Neuronal stem cell (in vitro differentiated cells): ENCODE data around the gene SORCS2.
A peak's percentile ranks its signal among the peaks of the same experiment; 100 is the strongest.

Experiments
- DNase-seq: peaks from one replicate; pipeline ENCODE4 v3.0.0-alpha.2; 2013; ENCODE audit warnings: low spot score
- H2AFZ ChIP-seq: one replicate; pipeline ENCODE4 v1.6.1; 2013; ENCODE audit warnings: mild to moderate bottlenecking, low read length, inconsistent platforms
- H2AK5ac ChIP-seq: 2 replicates; pipeline ENCODE4 v1.6.1; 2013; ENCODE audit warnings: low read depth, mild to moderate bottlenecking, inconsistent platforms, low read length, moderate library complexity, mixed read lengths
- H2BK120ac ChIP-seq: 2 replicates; pipeline ENCODE4 v1.6.1; 2013; ENCODE audit warnings: low read depth, mild to moderate bottlenecking, inconsistent platforms, low read length, moderate library complexity, mixed read lengths
- H2BK12ac ChIP-seq: one replicate; pipeline ENCODE4 v1.6.1; 2013; ENCODE audit warnings: low read length, inconsistent platforms
- H2BK15ac ChIP-seq: 2 replicates; pipeline ENCODE4 v1.6.1; 2013; ENCODE audit warnings: mild to moderate bottlenecking, low read length, inconsistent platforms, mixed read lengths
- H2BK5ac ChIP-seq: one replicate; pipeline ENCODE4 v1.6.1; 2013; ENCODE audit warnings: inconsistent platforms, mild to moderate bottlenecking, low read length, moderate library complexity
- H3K14ac ChIP-seq: one replicate; pipeline ENCODE4 v1.6.1; 2013; ENCODE audit warnings: low read length, inconsistent platforms
- H3K18ac ChIP-seq: 2 replicates; pipeline ENCODE4 v1.6.1; 2013; ENCODE audit warnings: low read length, inconsistent platforms
- H3K23ac ChIP-seq: 2 replicates; pipeline ENCODE4 v1.6.1; 2013; ENCODE audit warnings: low read depth, mild to moderate bottlenecking, mixed read lengths, low read length, inconsistent platforms; ENCODE audit not compliant: poor library complexity
- H3K27ac ChIP-seq: replicated peaks from 3 replicates; pipeline ENCODE4 v1.5.1; 2013; ENCODE audit warnings: low read length, inconsistent platforms
- H3K27me3 ChIP-seq, 3 experiments: 2 replicates each; pipeline ENCODE4 v1.6.1; 2013; ENCODE audit warnings: low read length in 3 of 3, mild to moderate bottlenecking in 2 of 3, inconsistent platforms in 1 of 3, low read depth in 1 of 3, mixed read lengths in 1 of 3, moderate library complexity in 1 of 3; ENCODE audit not compliant: control insufficient read depth in 3 of 3, insufficient read depth in 3 of 3
- H3K36me3 ChIP-seq, 2 donors: replicated peaks in 1 of 2; 2 replicates each; pipeline ENCODE4 v1.6.1; 2013; ENCODE audit warnings: low read length in 2 of 2; ENCODE audit not compliant: control insufficient read depth in 2 of 2, insufficient read depth in 2 of 2
- H3K4ac ChIP-seq: 2 replicates; pipeline ENCODE4 v1.6.1; 2013; ENCODE audit warnings: inconsistent platforms, mild to moderate bottlenecking, low read length, moderate library complexity
- H3K4me1 ChIP-seq, 2 donors: 1 replicate in 1 of 2; 2 replicates in 1 of 2; pipeline ENCODE4 v1.6.1; 2013; ENCODE audit warnings: low read length in 2 of 2, low read depth in 1 of 2; ENCODE audit not compliant: control insufficient read depth in 2 of 2, insufficient read depth in 1 of 2
- H3K4me2 ChIP-seq: one replicate; pipeline ENCODE4 v1.6.1; 2013; ENCODE audit warnings: mild to moderate bottlenecking, low read length, inconsistent platforms; ENCODE audit not compliant: insufficient read depth, poor library complexity, severe bottlenecking
- H3K4me3 ChIP-seq, 2 donors: 2 replicates each; pipeline ENCODE4 v1.5.1; 2013; ENCODE audit warnings: low read length in 2 of 2, mild to moderate bottlenecking in 2 of 2, inconsistent platforms in 1 of 2, moderate library complexity in 1 of 2
- H3K79me1 ChIP-seq: one replicate; pipeline ENCODE4 v1.6.1; 2013; ENCODE audit warnings: low read depth, mild to moderate bottlenecking, inconsistent platforms, low read length, moderate library complexity
- H3K9ac ChIP-seq: one replicate; pipeline ENCODE4 v1.6.1; 2013; ENCODE audit warnings: mild to moderate bottlenecking, low read depth, low read length, inconsistent platforms; ENCODE audit not compliant: poor library complexity
- H3K9me3 ChIP-seq, 2 donors: replicated peaks in 1 of 2; 2 replicates each; pipeline versions ENCODE3 to v1.6.1; 2013; ENCODE audit warnings: low read length in 2 of 2, mild to moderate bottlenecking in 2 of 2, inconsistent platforms in 1 of 2, low read depth in 1 of 2, mixed read lengths in 1 of 2, moderate library complexity in 1 of 2; ENCODE audit not compliant: control insufficient read depth in 2 of 2, insufficient read depth in 1 of 2
- H4K8ac ChIP-seq: one replicate; pipeline ENCODE4 v1.6.1; 2013; ENCODE audit warnings: low read depth, mild to moderate bottlenecking, inconsistent platforms, low read length, moderate library complexity
- H4K91ac ChIP-seq: one replicate; pipeline ENCODE4 v1.6.1; 2013; ENCODE audit warnings: low read length, low read depth, mild to moderate bottlenecking, inconsistent platforms; ENCODE audit not compliant: poor library complexity
- WGBS, 2 donors: extraction: QIAGEN DNeasy Blood & Tissue Kit; methylation state at CpG; one replicate each; pipeline ENCODE4 v1.1.7; 2013; ENCODE audit warnings: missing lambda C conversion rate in 2 of 2, mixed read lengths in 1 of 2; ENCODE audit not compliant: insufficient read length in 2 of 2, insufficient replicate concordance in 1 of 2; ENCODE audit errors: extremely low coverage in 2 of 2; 5-methylcytosine and 5-hydroxymethylcytosine counted together

SORCS2 gene

DNA sequence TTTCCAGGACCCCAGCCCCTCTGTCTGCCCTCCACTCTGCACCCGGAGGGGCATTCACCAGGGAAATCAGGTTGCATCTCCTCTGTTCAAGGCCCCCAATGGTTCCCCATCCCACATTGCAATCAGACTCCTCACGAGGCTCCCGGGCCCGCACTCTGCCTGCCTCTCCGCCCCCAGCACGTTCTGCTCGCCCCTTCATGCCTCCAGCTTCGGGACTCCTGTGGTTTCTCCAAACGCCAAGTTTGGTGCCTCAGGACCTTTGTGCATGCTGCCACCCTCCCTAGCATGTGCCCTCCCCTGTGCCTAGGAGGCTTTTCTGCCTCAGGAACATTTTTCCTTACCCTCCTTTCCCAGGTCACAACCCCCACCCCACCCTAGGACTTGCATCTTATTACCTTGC, 426.0 kb downstream of the SORCS2 start:
- H3K9ac ChIP-seq = no peak overlapping the region
- H2BK120ac ChIP-seq = no peak overlapping the region
- no CpG with 5 or more reads among the region's 9 CpGs for WGBS, 2 donors
- H2AK5ac ChIP-seq = peak overlapping the region; percentile 59
- no peak overlapping the region for H3K27ac ChIP-seq
- no peak overlapping the region for H4K8ac ChIP-seq
- H3K18ac ChIP-seq = peak overlapping the region; percentile 54
- no peak overlapping the region for H3K4me3 ChIP-seq
- H2BK5ac ChIP-seq = no peak overlapping the region
- no peak overlapping the region for H3K4me2 ChIP-seq
- no peak overlapping the region for H3K14ac ChIP-seq
- H3K4ac ChIP-seq = no peak overlapping the region
- H3K4me1 ChIP-seq = peaks cover 0 to 10% of the 10 kb centered on the region in 2 donors
- H2BK15ac ChIP-seq = no peak overlapping the region
- H3K36me3 ChIP-seq = peaks cover 0 to 2% of the 10 kb centered on the region in 2 donors
- peaks cover 0 to 1% of the 10 kb centered on the region in 2 donors for H3K9me3 ChIP-seq
- DNase-seq = no peak
- H2AFZ ChIP-seq = no peak overlapping the region
- H3K27me3 ChIP-seq = peaks cover 0 to 2% (median 0%) of the 10 kb centered on the region in 3 experiments
- H3K79me1 ChIP-seq = peaks cover 3% of the 10 kb centered on the region
- H3K23ac ChIP-seq = no peak overlapping the region
- H2BK12ac ChIP-seq = no peak overlapping the region
- H4K91ac ChIP-seq = no peak overlapping the region

DNA sequence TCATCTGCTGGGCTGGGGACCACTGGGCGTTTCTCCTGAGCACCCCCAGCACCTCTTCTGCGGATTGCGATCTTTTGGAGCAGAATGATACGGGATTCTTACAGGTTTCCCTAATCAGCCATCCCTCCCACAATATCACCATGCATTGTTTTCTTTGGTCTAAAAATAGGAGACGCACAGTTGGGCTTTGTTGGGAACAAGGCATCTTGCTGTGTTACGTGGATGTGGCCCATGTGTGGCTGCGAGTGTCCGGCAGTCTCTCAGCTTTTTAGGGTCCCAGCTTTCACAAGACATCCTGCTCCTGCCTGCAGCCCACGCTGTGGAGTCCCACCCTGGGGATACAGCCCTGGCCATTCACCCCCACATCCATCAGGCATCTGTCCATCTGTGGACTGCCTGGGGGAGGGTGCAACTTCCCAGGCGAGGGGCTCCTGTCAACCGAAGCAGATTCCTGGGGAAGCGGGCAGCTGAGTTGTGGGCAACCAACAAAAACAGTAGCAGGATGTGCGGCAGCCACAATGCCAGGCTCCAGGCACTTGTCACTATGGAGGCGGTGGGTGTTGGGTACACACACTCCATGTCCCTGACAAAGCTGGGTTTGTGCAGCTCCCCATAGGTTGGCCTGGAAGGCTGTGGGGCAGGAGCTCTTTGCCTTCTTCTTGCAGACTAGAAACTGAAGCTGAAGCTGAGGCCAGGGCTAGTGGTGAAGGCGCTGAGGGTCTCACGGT, 427.9 kb downstream of the SORCS2 start:
- Histone ChIP-seq H3K4me3 (no peak overlapping the region), H3K4me1 (peaks cover 0 to 10% of the 10 kb centered on the region in 2 donors), H3K79me1 (peaks cover 3% of the 10 kb centered on the region), H3K4ac (no peak overlapping the region), H3K18ac (peak overlapping the region; percentile 82), H3K27me3 (peaks cover 0 to 2% (median under 1%) of the 10 kb centered on the region in 3 experiments), H2BK12ac (peak overlapping the region; percentile 63), H3K23ac (no peak overlapping the region), H2BK15ac (no peak overlapping the region), H3K4me2 (no peak overlapping the region), H2AK5ac (peak overlapping the region; percentile 50), H3K9ac (peak overlapping the region; percentile 24), H4K8ac (no peak overlapping the region), H2BK120ac (no peak overlapping the region), H3K27ac (no peak overlapping the region), H3K36me3 (peaks cover 0 to 2% of the 10 kb centered on the region in 2 donors), H4K91ac (no peak overlapping the region), H2BK5ac (peak overlapping the region; percentile 44), H3K9me3 (peaks cover 0 to 1% of the 10 kb centered on the region in 2 donors), H2AFZ (no peak overlapping the region), H3K14ac (peak overlapping the region; percentile 14)
- no CpG with 5 or more reads among the region's 16 CpGs for WGBS, 2 donors
- no peak for DNase-seq

DNA sequence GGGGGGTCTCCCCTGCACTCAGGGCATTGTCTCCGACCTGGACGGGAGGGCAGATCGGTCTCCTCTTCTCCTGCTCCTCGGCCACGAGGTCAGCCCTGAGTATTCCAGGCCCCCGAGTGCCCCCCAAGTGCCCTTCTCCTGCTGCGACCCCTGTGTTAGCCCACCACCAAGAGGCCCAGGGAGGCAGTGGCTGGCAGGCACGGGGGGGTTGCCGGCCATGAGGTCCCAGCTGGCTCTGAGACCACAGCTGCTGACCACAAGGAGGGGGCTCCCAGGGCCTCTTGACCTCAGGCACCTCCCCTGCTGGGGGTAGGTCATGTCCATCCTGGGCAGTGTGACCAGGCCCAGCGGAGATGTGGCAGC, 428.5 kb downstream of the SORCS2 start:
- peaks cover 0 to 1% of the 10 kb centered on the region in 2 donors for H3K9me3 ChIP-seq
- H2BK5ac ChIP-seq = peak overlapping the region; percentile 44
- H3K4ac ChIP-seq = no peak overlapping the region
- peak overlapping the region; percentile 63 for H2BK12ac ChIP-seq
- H3K23ac ChIP-seq = peak overlapping the region; percentile 25
- H3K27me3 ChIP-seq = peaks cover 0 to 4% (median 2%) of the 10 kb centered on the region in 3 experiments
- H3K14ac ChIP-seq = peak overlapping the region; percentile 63
- H3K4me3 ChIP-seq = no peak overlapping the region
- H3K36me3 ChIP-seq = peaks cover 0 to 2% of the 10 kb centered on the region in 2 donors
- no peak overlapping the region for H4K91ac ChIP-seq
- peak overlapping the region; percentile 82 for H3K18ac ChIP-seq
- no peak overlapping the region for H2BK120ac ChIP-seq
- no peak overlapping the region for H3K4me2 ChIP-seq
- peaks cover 0 to 10% of the 10 kb centered on the region in 2 donors for H3K4me1 ChIP-seq
- peaks cover 3% of the 10 kb centered on the region for H3K79me1 ChIP-seq
- H2BK15ac ChIP-seq = no peak overlapping the region
- H3K9ac ChIP-seq = peak overlapping the region; percentile 24
- no peak overlapping the region for H2AFZ ChIP-seq
- H4K8ac ChIP-seq = peak overlapping the region; percentile 73
- H2AK5ac ChIP-seq = peak overlapping the region; percentile 50
- no peak for DNase-seq
- WGBS, 2 donors = no CpG with 5 or more reads among the region's 10 CpGs
- no peak overlapping the region for H3K27ac ChIP-seq

DNA sequence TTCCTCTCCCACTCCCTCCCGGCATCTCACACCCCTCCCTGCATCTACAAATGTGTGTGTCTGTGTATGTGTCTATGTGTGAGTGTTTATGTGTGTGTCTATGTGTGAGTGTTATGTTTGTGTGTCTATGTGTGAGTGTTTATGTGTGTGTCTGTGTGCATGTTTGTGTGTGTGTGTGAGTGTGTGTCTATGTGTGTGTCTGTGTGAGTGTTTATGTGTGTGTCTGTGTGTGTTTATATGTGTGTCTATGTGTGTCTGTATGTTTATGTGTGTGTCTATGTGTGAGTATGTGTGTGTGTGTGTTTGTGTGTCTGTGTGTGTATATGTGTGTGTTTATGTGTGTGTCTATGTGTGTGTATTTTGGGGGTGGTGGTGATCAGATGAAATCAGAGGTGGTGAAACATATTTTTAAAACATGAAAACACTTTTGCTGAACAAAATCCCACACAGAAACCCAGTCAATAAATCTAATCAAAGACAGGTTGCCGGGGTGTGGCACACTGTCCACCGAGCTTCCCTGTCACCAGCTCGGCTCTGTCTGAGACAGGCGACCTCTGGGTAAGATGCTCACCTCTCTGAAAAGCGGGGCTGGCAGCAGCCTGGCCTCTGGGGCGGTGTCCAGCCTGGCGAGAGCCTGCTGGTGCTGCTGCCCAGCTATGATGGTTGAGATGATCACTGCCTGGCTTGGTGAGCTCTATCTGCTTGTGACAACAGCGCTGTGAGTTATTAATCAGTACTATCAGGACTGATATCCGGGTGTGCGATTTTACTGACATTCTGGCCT, 429.1 kb downstream of the SORCS2 start:
- no peak overlapping the region for H2BK15ac ChIP-seq
- H2AK5ac ChIP-seq = peak overlapping the region; percentile 64
- no peak overlapping the region for H3K4me2 ChIP-seq
- H3K9me3 ChIP-seq = no peaks in the 10 kb centered on the region
- H3K23ac ChIP-seq = peak overlapping the region; percentile 52
- H4K8ac ChIP-seq = no peak overlapping the region
- H3K4me1 ChIP-seq = peaks cover 0 to 10% of the 10 kb centered on the region in 2 donors
- peak overlapping the region; percentile 63 for H3K14ac ChIP-seq
- no peak overlapping the region for H3K4me3 ChIP-seq
- no peak overlapping the region for H2BK120ac ChIP-seq
- no peak overlapping the region for H2AFZ ChIP-seq
- peaks cover 0 to 4% (median 2%) of the 10 kb centered on the region in 3 experiments for H3K27me3 ChIP-seq
- peak overlapping the region; percentile 52 for H3K9ac ChIP-seq
- H3K4ac ChIP-seq = no peak overlapping the region
- no peak overlapping the region for H4K91ac ChIP-seq
- H3K27ac ChIP-seq = no peak overlapping the region
- peak overlapping the region; percentile 82 for H3K18ac ChIP-seq
- peaks cover 0 to 2% of the 10 kb centered on the region in 2 donors for H3K36me3 ChIP-seq
- H3K79me1 ChIP-seq = peaks cover 3% of the 10 kb centered on the region
- WGBS, 2 donors = no CpG with 5 or more reads among the region's 11 CpGs
- H2BK12ac ChIP-seq = peak overlapping the region; percentile 63
- peak overlapping the region; percentile 44 for H2BK5ac ChIP-seq
- no peak for DNase-seq
